Activated naive CD8-positive, alpha-beta T cell treated with anti-CD3 and anti-CD28 coated beads for 36 hours (primary cell): ENCODE data around the gene PSD2. TPM values are rescaled to one million over a fixed set of nuclear protein-coding genes. Genes with fewer than 3 reads are reported as not detected.

Source experiments
- DNase-seq: peaks from one replicate; pipeline ENCODE4 v3.0.0; 2021
- H3K27ac Mint-ChIP-seq: one replicate; pipeline ENCODE4 v1.8.0; 2022; ENCODE audit warnings: mild to moderate bottlenecking, moderate library complexity, mixed read lengths
- H3K27me3 Mint-ChIP-seq: one replicate; pipeline ENCODE4 v1.8.0; 2022; ENCODE audit warnings: mild to moderate bottlenecking, mixed read lengths
- H3K36me3 Mint-ChIP-seq: one replicate; pipeline ENCODE4 v1.8.0; 2021; ENCODE audit warnings: mild to moderate bottlenecking, mixed read lengths
- H3K4me1 Mint-ChIP-seq: one replicate; pipeline ENCODE4 v1.8.0; 2021; ENCODE audit warnings: mixed read lengths
- H3K4me3 Mint-ChIP-seq: one replicate; pipeline ENCODE4 v1.8.0; 2022; ENCODE audit warnings: mild to moderate bottlenecking, moderate library complexity, mixed read lengths
- H3K9me3 Mint-ChIP-seq: one replicate; pipeline ENCODE4 v1.8.0; 2022; ENCODE audit warnings: mixed read lengths
- total RNA-seq, 2 experiments: library from RNA; stranded (reverse); gene quantifications; one replicate each; pipeline ENCODE4 v1.2.3, GENCODE V29; 2021

The PSD2 gene
- total RNA-seq, 2 experiments from 2014 or later: not detected

DNA sequence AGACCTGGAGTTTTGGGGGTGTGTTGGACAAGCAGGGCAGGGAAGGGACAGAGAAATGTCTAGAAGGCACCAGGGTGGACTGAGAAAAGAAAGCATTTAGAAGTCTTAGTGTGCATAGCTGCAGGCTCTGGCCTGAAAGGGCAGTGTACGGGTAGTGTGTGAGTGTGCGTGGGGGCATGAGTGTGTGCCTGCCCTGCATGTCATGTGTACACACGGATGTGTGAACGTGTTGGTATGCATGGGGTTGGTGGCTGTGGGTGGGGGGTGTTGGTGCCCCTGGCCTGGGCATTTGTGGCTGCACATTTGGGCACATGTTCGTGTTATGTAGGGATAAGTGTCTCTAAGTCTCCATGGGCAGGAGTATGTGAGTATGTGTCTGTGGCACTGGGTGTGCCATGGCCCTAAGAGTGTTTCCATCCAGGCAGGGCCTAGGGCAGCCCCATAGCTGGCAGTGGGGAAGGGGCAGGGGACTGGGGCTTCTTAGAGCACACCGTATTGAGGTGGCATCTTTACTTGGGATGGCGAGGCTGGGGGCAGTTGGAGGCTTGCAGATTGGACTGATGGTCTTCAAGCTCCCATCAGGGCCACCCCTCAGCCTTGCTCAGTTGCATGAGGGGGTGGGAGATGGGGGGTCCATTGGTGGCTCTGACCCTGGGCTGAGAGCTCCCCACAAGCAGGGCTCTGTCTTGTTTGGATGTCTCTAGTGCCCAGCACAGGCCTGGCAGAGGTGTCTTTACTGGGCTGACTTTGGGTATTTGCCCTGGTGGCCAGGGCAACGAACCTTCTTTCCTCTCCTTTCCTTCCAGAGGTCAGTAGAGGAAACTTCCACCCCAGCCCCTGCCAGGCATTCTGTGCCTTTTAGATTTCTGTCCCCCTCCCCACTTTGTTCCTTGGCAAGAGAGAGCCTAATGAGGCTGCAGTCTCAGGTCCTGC is 15.0 kb downstream of the PSD2 start:
- Mint-ChIP-seq H3K36me3 (no peaks in the 10 kb centered on the region), H3K27me3 (peaks cover 4% of the 10 kb centered on the region), H3K27ac (no peak overlapping the region), H3K9me3 (no peaks in the 10 kb centered on the region), H3K4me3 (no peak overlapping the region), H3K4me1 (no peaks in the 10 kb centered on the region)
- DNase-seq: no peak

- H3K4me3 Mint-ChIP-seq: no peak overlapping the region
- no peaks in the 10 kb centered on the region for H3K36me3 Mint-ChIP-seq
- no peak overlapping the region for H3K27ac Mint-ChIP-seq
- H3K27me3 Mint-ChIP-seq: peaks cover 4% of the 10 kb centered on the region
- no peak for DNase-seq
- H3K9me3 Mint-ChIP-seq: no peaks in the 10 kb centered on the region
- H3K4me1 Mint-ChIP-seq: no peaks in the 10 kb centered on the region
Observed at GRCh38 chr5:139811274-139811607, 15.6 kb downstream of the PSD2 start.

- Mint-ChIP-seq H3K27ac (no peak overlapping the region), H3K4me1 (no peaks in the 10 kb centered on the region), H3K4me3 (no peak overlapping the region), H3K9me3 (no peaks in the 10 kb centered on the region), H3K36me3 (no peaks in the 10 kb centered on the region), H3K27me3 (peaks cover 4% of the 10 kb centered on the region)
- DNase-seq: no peak
Observed at GRCh38 chr5:139812323-139812722, 16.7 kb downstream of the PSD2 start.

- H3K4me1 Mint-ChIP-seq: no peaks in the 10 kb centered on the region
- no peaks in the 10 kb centered on the region for H3K36me3 Mint-ChIP-seq
- no peaks in the 10 kb centered on the region for H3K9me3 Mint-ChIP-seq
- peaks cover 4% of the 10 kb centered on the region for H3K27me3 Mint-ChIP-seq
- no peak for DNase-seq
- H3K4me3 Mint-ChIP-seq: no peak overlapping the region
- no peak overlapping the region for H3K27ac Mint-ChIP-seq
Observed at GRCh38 chr5:139812836-139813805, 17.5 kb downstream of the PSD2 start.

DNA sequence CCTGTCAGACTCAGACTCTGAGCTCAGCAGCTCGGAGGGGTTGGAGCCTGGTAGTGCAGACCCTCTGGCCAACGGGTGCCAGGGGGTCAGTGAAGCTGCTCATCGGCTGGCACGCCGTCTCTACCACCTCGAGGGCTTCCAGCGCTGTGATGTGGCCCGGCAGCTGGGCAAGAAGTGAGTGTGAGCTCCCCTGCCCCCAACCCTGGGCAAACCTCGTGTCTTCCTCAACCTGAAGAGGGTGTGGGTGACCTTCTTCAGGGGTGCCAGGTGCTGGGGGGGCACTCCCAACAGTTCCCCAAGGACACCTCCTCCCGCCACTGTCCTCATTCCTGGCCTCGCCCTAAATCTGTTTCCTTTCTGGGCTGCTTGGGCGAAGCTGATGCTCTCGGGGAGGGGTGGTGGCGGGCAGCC is 18.6 kb downstream of the PSD2 start:
- Mint-ChIP-seq H3K4me3 (no peak overlapping the region), H3K4me1 (no peaks in the 10 kb centered on the region), H3K27ac (no peak overlapping the region), H3K36me3 (peaks cover 1% of the 10 kb centered on the region), H3K9me3 (peaks cover 3% of the 10 kb centered on the region), H3K27me3 (peaks cover 4% of the 10 kb centered on the region)
- no peak for DNase-seq

- Mint-ChIP-seq H3K36me3 (peaks cover 1% of the 10 kb centered on the region), H3K4me1 (no peaks in the 10 kb centered on the region), H3K27ac (no peak overlapping the region), H3K4me3 (no peak overlapping the region), H3K9me3 (peaks cover 6% of the 10 kb centered on the region), H3K27me3 (peaks cover 4% of the 10 kb centered on the region)
- no peak for DNase-seq
Observed at GRCh38 chr5:139814704-139815280, 19.2 kb downstream of the PSD2 start.

DNA sequence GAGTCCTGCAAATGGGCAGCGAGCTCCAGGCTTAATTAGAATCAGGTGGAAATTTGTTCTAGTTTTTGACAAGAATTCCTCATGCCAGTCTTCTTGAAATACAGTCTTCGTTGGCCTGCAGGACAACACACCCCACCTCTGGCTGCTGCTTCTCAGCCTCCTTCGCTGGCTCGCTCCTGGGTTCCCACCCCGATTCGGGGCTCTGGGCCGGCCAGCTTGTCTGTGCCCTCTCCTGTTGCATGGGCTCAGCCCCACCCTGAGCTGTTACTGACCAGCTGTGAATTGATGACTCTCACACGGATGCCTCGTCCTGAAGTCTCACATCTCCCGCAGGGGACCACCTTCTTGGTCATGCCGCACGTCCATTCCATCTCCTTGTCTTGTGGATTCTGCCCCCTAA is 21.0 kb downstream of the PSD2 start:
- no peak overlapping the region for H3K4me3 Mint-ChIP-seq
- peaks cover 1% of the 10 kb centered on the region for H3K27me3 Mint-ChIP-seq
- DNase-seq: no peak
- H3K9me3 Mint-ChIP-seq: peaks cover 6% of the 10 kb centered on the region
- H3K4me1 Mint-ChIP-seq: no peaks in the 10 kb centered on the region
- H3K36me3 Mint-ChIP-seq: peaks cover 1% of the 10 kb centered on the region
- no peak overlapping the region for H3K27ac Mint-ChIP-seq

GRCh38 chr5:139817362-139817761 is 21.8 kb downstream of the PSD2 start:
- Mint-ChIP-seq H3K27ac (no peak overlapping the region), H3K36me3 (peaks cover 1% of the 10 kb centered on the region), H3K4me3 (no peak overlapping the region), H3K9me3 (peaks cover 6% of the 10 kb centered on the region), H3K27me3 (no peaks in the 10 kb centered on the region), H3K4me1 (no peaks in the 10 kb centered on the region)
- no peak for DNase-seq

- H3K4me1 Mint-ChIP-seq: no peaks in the 10 kb centered on the region
- H3K27me3 Mint-ChIP-seq: no peaks in the 10 kb centered on the region
- H3K9me3 Mint-ChIP-seq: peaks cover 6% of the 10 kb centered on the region
- no peak overlapping the region for H3K27ac Mint-ChIP-seq
- peaks cover 1% of the 10 kb centered on the region for H3K36me3 Mint-ChIP-seq
- H3K4me3 Mint-ChIP-seq: no peak overlapping the region
- DNase-seq: no peak
Observed at GRCh38 chr5:139817970-139818369, 22.4 kb downstream of the PSD2 start.

DNA sequence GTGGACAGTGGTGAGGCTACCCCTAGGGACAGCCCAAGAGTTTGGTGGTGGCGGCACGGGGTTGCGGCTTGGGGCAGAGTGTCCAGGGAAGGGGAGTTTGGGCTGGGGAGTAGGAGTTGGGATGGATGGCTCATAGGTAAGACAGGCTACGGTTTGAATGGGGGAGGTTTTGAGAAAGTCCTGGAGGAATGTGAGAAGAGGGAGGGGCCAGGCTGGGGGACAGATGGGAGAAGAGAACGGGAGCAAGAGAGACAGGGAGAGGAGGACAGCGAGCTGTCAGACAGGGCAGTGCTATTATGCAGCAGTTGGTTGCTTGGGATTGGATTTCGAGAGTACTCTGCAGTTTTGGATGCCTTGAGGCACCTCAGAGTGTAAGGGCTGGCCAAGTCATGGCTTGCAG is 24.5 kb downstream of the PSD2 start:
- H3K27me3 Mint-ChIP-seq: no peaks in the 10 kb centered on the region

GRCh38 chr5:139820606-139821005 is 25.0 kb downstream of the PSD2 start:
- DNase-seq: no peak
- H3K27ac Mint-ChIP-seq: no peak overlapping the region
- H3K27me3 Mint-ChIP-seq: no peaks in the 10 kb centered on the region
- H3K4me3 Mint-ChIP-seq: no peak overlapping the region
- peaks cover 1% of the 10 kb centered on the region for H3K36me3 Mint-ChIP-seq
- H3K4me1 Mint-ChIP-seq: no peaks in the 10 kb centered on the region
- H3K9me3 Mint-ChIP-seq: peaks cover 6% of the 10 kb centered on the region

More for the DNA sequence above, 24.5 kb downstream of the PSD2 start:
- H3K27ac Mint-ChIP-seq: no peak overlapping the region
- no peak for DNase-seq
- peaks cover 6% of the 10 kb centered on the region for H3K9me3 Mint-ChIP-seq
- H3K4me3 Mint-ChIP-seq: no peak overlapping the region
- no peaks in the 10 kb centered on the region for H3K4me1 Mint-ChIP-seq
- H3K36me3 Mint-ChIP-seq: peaks cover 1% of the 10 kb centered on the region

DNA sequence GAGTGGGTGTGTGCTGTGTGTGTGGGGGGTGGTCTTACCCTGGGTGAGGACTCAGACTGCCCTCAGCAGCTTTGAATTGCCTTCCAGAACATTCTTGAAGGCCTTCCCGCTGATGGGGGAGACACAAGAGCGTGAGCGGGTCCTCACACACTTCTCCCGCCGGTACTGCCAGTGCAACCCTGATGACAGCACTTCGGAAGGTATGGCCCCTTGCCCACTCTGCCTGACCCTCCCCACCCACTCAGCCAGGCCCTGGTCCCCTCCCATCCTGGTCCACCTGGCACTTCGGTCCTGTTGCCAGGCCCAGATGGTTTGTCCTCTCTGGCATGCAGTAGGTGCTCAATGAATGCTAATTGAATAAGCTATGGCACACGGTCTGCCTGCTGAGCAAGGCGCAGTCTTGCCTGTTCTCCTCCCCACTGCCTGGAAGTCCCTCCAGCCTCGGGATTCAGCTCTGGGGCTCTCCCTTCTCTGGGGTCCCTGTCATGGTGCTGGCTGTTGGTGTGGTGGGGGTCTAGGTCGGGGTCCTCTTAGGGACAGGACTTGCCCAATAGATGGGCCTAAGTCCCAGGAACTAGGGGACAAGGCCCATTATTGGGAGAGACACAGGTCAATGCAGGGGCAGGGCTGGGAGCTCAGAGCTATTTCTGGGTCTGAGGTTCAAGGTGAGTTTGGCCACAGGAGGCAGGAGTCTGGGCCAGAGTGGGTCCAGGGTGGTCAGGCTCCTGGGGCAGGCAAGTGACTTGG is 26.4 kb downstream of the PSD2 start:
- Mint-ChIP-seq H3K36me3 (peaks cover 1% of the 10 kb centered on the region), H3K27me3 (no peaks in the 10 kb centered on the region), H3K4me3 (no peak overlapping the region), H3K4me1 (no peaks in the 10 kb centered on the region), H3K9me3 (peaks cover 6% of the 10 kb centered on the region), H3K27ac (no peak overlapping the region)
- no peak for DNase-seq

DNA sequence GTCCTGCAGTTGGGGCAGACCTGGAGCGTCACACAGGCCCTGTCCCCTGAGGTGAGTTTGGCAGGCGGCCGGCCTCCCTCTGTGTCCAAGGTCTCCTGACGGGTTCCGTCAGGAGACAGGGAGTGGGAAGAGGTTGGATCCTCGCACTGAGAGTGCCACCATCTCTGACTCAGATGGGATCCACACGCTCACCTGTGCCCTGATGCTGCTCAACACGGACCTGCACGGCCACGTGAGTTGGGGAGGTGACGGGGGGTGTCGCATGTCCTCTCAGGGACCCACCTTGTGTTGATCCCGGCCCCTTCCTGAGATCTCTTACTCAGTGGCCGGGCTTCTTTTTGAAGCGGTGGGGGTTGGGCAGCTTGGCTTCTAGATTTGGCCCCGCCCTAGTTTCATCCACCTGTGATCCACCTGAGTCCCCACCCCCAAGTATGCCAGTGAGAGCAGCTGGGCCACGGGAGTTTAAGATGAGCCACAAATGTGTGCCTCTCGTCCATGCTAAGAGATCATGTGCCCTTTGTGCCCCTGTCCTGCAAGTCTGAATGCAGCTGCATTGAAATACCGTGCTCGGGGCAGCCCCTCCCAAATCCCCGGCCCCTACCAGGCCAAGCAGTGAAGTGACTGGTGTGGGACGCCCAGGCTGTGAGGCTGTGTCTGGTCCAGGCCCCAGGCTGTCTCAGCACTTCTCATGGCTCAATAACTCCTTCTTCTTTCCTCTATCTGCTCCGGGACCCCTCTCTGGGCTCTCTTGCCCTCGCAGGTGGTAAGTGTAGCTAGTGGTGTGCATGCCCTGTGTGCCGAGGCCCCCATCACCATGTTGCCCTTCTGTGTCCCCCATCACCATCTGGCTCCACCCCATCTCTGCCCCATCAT is 27.2 kb downstream of the PSD2 start:
- H3K9me3 Mint-ChIP-seq: peaks cover 6% of the 10 kb centered on the region
- H3K36me3 Mint-ChIP-seq: peaks cover 1% of the 10 kb centered on the region
- H3K4me3 Mint-ChIP-seq: no peak overlapping the region
- no peak overlapping the region for H3K27ac Mint-ChIP-seq
- no peaks in the 10 kb centered on the region for H3K4me1 Mint-ChIP-seq
- DNase-seq: no peak
- no peaks in the 10 kb centered on the region for H3K27me3 Mint-ChIP-seq
